ENCODE results near the gene ARHGEF35. TPM values are rescaled to one million over a fixed set of nuclear protein-coding genes. Genes with fewer than 3 reads are reported as not detected.
"Not testable (repeated sequence)": the region's sequence is repeated elsewhere in the genome, so short reads cannot be mapped to it uniquely, and the experiment has no call there.

ARHGEF35 gene
- total RNA-seq, result 10 to 100 TPM in 2 of 3 donors, under 1 TPM in 1; 0.51 to 62.2 (median 41.7) TPM
- long read RNA-seq, donor 1, result 0 reads
- long read RNA-seq, donor 2, transcript ARHGEF35-201 (2 exons, 2,431 nt), result major isoform, 33 of 36 reads
- long read RNA-seq, donor 2, partial matches to known transcripts, result 0 of 36 reads
- long read RNA-seq, donor 2, other reads (novel, unspliced or antisense), result 3 of 36 reads

- H3K36me3 ChIP-seq (ENCODE audit: low read depth); H3K9me3 ChIP-seq; H3K4me1 ChIP-seq (ENCODE audit: low read depth); intact Hi-C loops (cut with DNase I, micrococcal nuclease); H3K4me3 ChIP-seq: not testable (repeated sequence)
- peak in 1 of 3 donors; percentile 65 for DNase-seq
- ATAC-seq, result peak; percentile 96
Measured at GRCh38 chr7:144195212-144195872, at the start of gene ARHGEF35. Gene ARHGEF35 (minus strand): TSS chr7:144195833. CDS start chr7:144188383, 7,450 bp downstream.

GRCh38 chr7:144245372-144245771 lies 49.7 kb upstream of the ARHGEF35 start:
- intact Hi-C loops (cut with DNase I, micrococcal nuclease); DNase-seq; ATAC-seq; H3K4me1 ChIP-seq (ENCODE audit: low read depth); H3K9me3 ChIP-seq; H3K36me3 ChIP-seq (ENCODE audit: low read depth); H3K4me3 ChIP-seq: not testable (repeated sequence)

GRCh38 chr7:144239365-144239764 lies 43.7 kb upstream of the ARHGEF35 start, which contains the start of gene OR2A42:
Gene OR2A42 (minus strand): TSS chr7:144239605. CDS start chr7:144232843, 6,762 bp downstream.
- H3K36me3 ChIP-seq (ENCODE audit: low read depth); DNase-seq; intact Hi-C loops (cut with DNase I, micrococcal nuclease); H3K4me1 ChIP-seq (ENCODE audit: low read depth); ATAC-seq; H3K9me3 ChIP-seq; H3K4me3 ChIP-seq: not testable (repeated sequence)

GRCh38 chr7:144238530-144239082 lies 43.0 kb upstream of the ARHGEF35 start:
- H3K4me1 ChIP-seq (ENCODE audit: low read depth); H3K4me3 ChIP-seq; ATAC-seq; intact Hi-C loops (cut with DNase I, micrococcal nuclease); H3K9me3 ChIP-seq; H3K36me3 ChIP-seq (ENCODE audit: low read depth): not testable (repeated sequence)
- peak in 1 of 3 donors; percentile 3 for DNase-seq

GRCh38 chr7:144233039-144233438 lies 37.4 kb upstream of the ARHGEF35 start:
- ATAC-seq; H3K9me3 ChIP-seq; intact Hi-C loops (cut with DNase I, micrococcal nuclease); DNase-seq; H3K36me3 ChIP-seq (ENCODE audit: low read depth); H3K4me1 ChIP-seq (ENCODE audit: low read depth); H3K4me3 ChIP-seq: not testable (repeated sequence)

GRCh38 chr7:144231027-144231426 lies 35.4 kb upstream of the ARHGEF35 start:
- H3K9me3 ChIP-seq; H3K4me1 ChIP-seq (ENCODE audit: low read depth); H3K36me3 ChIP-seq (ENCODE audit: low read depth); ATAC-seq; intact Hi-C loops (cut with DNase I, micrococcal nuclease); H3K4me3 ChIP-seq; DNase-seq: not testable (repeated sequence)

GRCh38 chr7:144228810-144229209 lies 33.2 kb upstream of the ARHGEF35 start:
- ATAC-seq; H3K36me3 ChIP-seq (ENCODE audit: low read depth); H3K9me3 ChIP-seq; H3K4me1 ChIP-seq (ENCODE audit: low read depth); H3K4me3 ChIP-seq; intact Hi-C loops (cut with DNase I, micrococcal nuclease): not testable (repeated sequence)
- peak in 1 of 3 donors; percentile 9 for DNase-seq

GRCh38 chr7:144226866-144227265 lies 31.2 kb upstream of the ARHGEF35 start:
- H3K4me1 ChIP-seq (ENCODE audit: low read depth); H3K9me3 ChIP-seq; H3K4me3 ChIP-seq; H3K36me3 ChIP-seq (ENCODE audit: low read depth); DNase-seq; ATAC-seq; intact Hi-C loops (cut with DNase I, micrococcal nuclease): not testable (repeated sequence)

GRCh38 chr7:144223675-144224074 lies 28.0 kb upstream of the ARHGEF35 start:
- DNase-seq; intact Hi-C loops (cut with DNase I, micrococcal nuclease): not testable (repeated sequence)

GRCh38 chr7:144220531-144220930 lies 24.9 kb upstream of the ARHGEF35 start:
- ATAC-seq, result peak; percentile 99
- H3K9me3 ChIP-seq; H3K4me1 ChIP-seq (ENCODE audit: low read depth); DNase-seq; H3K36me3 ChIP-seq (ENCODE audit: low read depth); intact Hi-C loops (cut with DNase I, micrococcal nuclease); H3K4me3 ChIP-seq: not testable (repeated sequence)

More at GRCh38 chr7:144223675-144224074, 28.0 kb upstream of the ARHGEF35 start:
- H3K4me1 ChIP-seq (ENCODE audit: low read depth); H3K9me3 ChIP-seq; H3K4me3 ChIP-seq; ATAC-seq; H3K36me3 ChIP-seq (ENCODE audit: low read depth): not testable (repeated sequence)

- intact Hi-C loops (cut with DNase I, micrococcal nuclease); DNase-seq; H3K4me1 ChIP-seq (ENCODE audit: low read depth); H3K36me3 ChIP-seq (ENCODE audit: low read depth); H3K9me3 ChIP-seq; H3K4me3 ChIP-seq: not testable (repeated sequence)
- ATAC-seq, result peak; percentile 52
Measured at GRCh38 chr7:144219149-144219548, 23.5 kb upstream of the ARHGEF35 start.

GRCh38 chr7:144218581-144218980 lies 22.9 kb upstream of the ARHGEF35 start:
- H3K36me3 ChIP-seq (ENCODE audit: low read depth); ATAC-seq; intact Hi-C loops (cut with DNase I, micrococcal nuclease); H3K9me3 ChIP-seq; H3K4me3 ChIP-seq; H3K4me1 ChIP-seq (ENCODE audit: low read depth): not testable (repeated sequence)
- peak in 2 of 3 donors; percentile 9 to 19 for DNase-seq

GRCh38 chr7:144217200-144217599 lies 21.6 kb upstream of the ARHGEF35 start:
- intact Hi-C loops (cut with DNase I, micrococcal nuclease); ATAC-seq; H3K4me3 ChIP-seq; H3K36me3 ChIP-seq (ENCODE audit: low read depth); DNase-seq; H3K9me3 ChIP-seq; H3K4me1 ChIP-seq (ENCODE audit: low read depth): not testable (repeated sequence)

GRCh38 chr7:144205306-144205705 lies 9.7 kb upstream of the ARHGEF35 start:
- H3K4me1 ChIP-seq (ENCODE audit: low read depth); H3K9me3 ChIP-seq; H3K4me3 ChIP-seq; H3K36me3 ChIP-seq (ENCODE audit: low read depth); intact Hi-C loops (cut with DNase I, micrococcal nuclease); DNase-seq: not testable (repeated sequence)
- peak; percentile 71 for ATAC-seq
